Measurements from ENCODE around the gene FOXD1. TPM values are rescaled to one million over a fixed set of nuclear protein-coding genes. Genes with fewer than 3 reads are reported as not detected.
A peak's percentile ranks its signal among the peaks of the same experiment; 100 is the strongest.

Gene FOXD1
- polyA plus RNA-seq, 1 of the 3 experiments (the other 2 are of a cell fraction): 73.9 TPM

DNA sequence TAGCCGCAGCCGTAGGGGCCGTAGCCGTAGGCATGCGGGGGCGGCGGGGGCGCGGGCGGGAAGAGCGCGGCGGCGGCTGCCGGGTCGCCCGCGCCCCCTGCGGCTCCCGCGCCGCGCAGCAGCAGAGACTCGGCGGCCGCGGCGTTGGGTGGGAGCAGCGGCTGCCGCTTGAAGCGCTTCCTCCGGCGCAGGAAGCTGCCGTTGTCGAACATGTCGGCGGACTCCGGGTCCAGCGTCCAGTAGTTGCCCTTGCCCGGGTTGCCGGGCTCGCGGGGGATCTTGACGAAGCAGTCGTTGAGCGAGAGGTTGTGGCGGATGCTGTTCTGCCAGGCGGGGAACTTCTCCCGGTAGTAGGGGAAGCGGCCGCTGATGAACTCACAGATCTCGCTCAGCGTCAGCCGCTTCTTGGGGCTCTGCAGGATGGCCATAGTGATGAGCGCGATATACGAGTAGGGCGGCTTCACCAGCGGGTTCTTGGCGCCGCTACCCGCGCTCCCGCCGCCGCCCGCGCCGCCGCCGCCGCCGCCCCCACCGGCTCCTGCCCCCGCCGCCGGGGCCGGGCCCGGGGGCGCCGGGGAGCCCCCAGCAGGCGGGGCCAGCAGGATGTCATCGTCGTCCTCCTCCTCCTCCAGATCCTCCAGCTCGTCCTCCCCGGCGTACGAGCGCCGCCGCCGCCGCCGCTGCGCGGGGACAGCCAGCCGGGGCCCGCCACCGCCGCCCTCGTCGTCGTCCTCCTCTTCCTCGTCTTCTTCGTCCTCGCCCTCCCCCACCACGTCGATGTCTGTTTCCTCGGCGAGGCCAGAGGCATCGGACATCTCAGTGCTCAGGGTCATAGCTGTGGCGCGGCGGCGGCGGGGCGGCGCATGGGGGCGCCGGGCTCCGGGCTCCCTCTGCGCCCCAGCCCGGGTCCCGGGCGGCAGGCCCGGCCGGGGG is 781 bp downstream of the FOXD1 start (continued):
- TF ChIP-seq, protein P1, sequence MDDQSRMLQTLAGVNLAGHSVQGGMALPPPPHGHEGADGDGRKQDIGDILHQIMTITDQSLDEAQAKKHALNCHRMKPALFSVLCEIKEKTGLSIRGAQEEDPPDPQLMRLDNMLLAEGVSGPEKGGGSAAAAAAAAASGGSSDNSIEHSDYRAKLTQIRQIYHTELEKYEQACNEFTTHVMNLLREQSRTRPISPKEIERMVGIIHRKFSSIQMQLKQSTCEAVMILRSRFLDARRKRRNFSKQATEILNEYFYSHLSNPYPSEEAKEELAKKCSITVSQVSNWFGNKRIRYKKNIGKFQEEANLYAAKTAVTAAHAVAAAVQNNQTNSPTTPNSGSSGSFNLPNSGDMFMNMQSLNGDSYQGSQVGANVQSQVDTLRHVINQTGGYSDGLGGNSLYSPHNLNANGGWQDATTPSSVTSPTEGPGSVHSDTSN (IDR thresholded peaks at IDR 0.05): no peak
- TF ChIP-seq, protein P2, sequence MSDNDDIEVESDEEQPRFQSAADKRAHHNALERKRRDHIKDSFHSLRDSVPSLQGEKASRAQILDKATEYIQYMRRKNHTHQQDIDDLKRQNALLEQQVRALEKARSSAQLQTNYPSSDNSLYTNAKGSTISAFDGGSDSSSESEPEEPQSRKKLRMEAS (IDR thresholded peaks at IDR 0.05; ENCODE audit: low read depth): no peak
- no peak for TF ChIP-seq RAD21 (IDR thresholded peaks at IDR 0.05; ENCODE audit: low read length)
- TF ChIP-seq POLR2AphosphoS5 (IDR thresholded peaks at IDR 0.05; ENCODE audit: low read depth, low read length): peak; percentile 35; the same call in 1 of the 2 replicates

DNA sequence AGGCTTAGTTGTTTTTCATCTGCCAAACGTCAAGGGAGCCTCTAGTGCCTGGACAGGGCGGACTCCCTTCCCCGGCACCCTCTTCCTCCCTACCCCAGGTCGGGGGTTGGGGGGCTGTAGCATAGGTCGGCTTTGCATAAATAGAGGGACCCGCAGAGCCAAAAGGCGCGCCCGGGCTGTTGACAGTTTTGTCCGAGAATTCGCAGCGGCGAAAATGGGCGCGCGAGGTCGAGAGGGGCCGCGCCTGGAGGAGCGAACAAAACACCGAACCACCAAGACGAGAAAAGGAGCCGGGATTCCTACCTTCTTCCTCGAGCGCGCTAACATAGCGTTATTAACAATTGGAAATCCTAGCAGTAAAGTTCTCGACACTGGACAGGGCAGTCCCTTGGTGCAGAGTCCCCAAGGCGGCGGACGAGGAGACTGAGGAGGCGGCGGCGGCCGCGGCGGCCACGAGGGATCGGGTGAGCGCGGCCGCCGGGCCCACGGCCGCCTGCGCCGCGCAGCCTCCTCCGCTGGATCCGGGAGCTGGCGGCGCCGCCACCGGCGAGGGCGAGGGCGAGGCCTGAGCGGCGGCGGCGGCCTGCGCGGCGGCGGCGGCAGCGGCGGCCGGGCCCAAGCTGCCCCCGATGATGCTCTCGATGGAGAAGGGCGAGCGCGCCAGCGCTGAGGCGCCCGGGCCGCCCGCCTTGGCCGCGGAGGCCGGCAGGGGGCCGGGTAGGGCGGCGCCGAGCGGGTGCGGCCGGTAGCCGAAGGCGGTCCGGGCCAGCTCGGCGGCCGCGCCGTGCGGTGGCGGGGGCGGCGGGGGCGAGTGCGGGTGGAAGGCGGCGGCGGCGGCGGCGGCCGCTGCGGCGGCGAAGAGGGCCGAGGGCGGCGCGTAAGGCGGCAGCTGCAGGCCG is 1.7 kb downstream of the FOXD1 start:
- Histone ChIP-seq H3K4me3 (ENCODE audit: low read depth in 2 of 2, low read length in 1 of 2) (peak overlapping the region; percentile 69 to 80), H3K9ac (peak overlapping the region; percentile 94), H3K4me2 (peak overlapping the region; percentile 88), H3K9me3 (no peaks in the 10 kb centered on the region), H3K27ac (ENCODE audit: low read depth in 2 of 2, low read length in 1 of 2) (peak overlapping the region; percentile 76 to 89), H3F3A (replicated peaks; ENCODE audit: insufficient read depth) (peaks cover 50% of the 10 kb centered on the region), H3K79me2 (ENCODE audit: insufficient read depth) (peaks cover 71% of the 10 kb centered on the region), H3K4me1 (ENCODE audit: control insufficient read depth in 1 of 2, insufficient read depth in 2 of 2, low read depth in 1 of 2, low read length in 1 of 2) (peaks cover 12 to 20% of the 10 kb centered on the region in 2 experiments; a peak in 3 of 4 replicates), H3K9me2 (no peaks in the 10 kb centered on the region), H4K20me1 (ENCODE audit: insufficient read depth) (peaks cover 17% of the 10 kb centered on the region), H3K36me3 (replicated peaks in 1 of 2; ENCODE audit: control insufficient read depth in 1 of 2, insufficient read depth in 2 of 2, low read length in 1 of 2) (peaks cover 21 to 34% of the 10 kb centered on the region in 2 experiments), H2AFZ (ENCODE audit: low read depth) (no peak overlapping the region), H3K27me3 (ENCODE audit: insufficient read depth) (no peaks in the 10 kb centered on the region)
- TF ChIP-seq FOXM1 (IDR thresholded peaks at IDR 0.05; ENCODE audit: low read depth) (0 out of 2 replicates have a peak, but pooled peaks have one; percentile 28), TAF1 (IDR thresholded peaks at IDR 0.05; ENCODE audit: borderline replicate concordance, low read depth, low read length) (peak; percentile 2; the same call in 1 of the 2 replicates), EP300 (IDR thresholded peaks at IDR 0.05; ENCODE audit: borderline replicate concordance in 1 of 2, low read depth in 1 of 2, low read length in 1 of 2) (no peak)
- DNase-seq: peak; percentile 77
- WGBS (ENCODE audit: low lambda C conversion rate): 1% methylated on average over 28 of the region's 119 CpGs
- CTCF ChIA-PET: interaction anchor here (0.9 to 2.0 kb wide), 3 partner anchors 12 to 143 kb away, joined by 4 to 6 read pairs (median 5); no protein-coding TSS in a partner anchor
- POLR2A ChIA-PET: no interaction called here

All from SK-N-SH (cell line).